T-cell (primary cell): ENCODE measurements around the gene BMP6. TPM values are rescaled to one million over a fixed set of nuclear protein-coding genes. Genes with fewer than 3 reads are reported as not detected.

Experiments
- ATAC-seq, 4 experiments: fragments of 200-7000 bp in 3 of 4; fragments of 150-1000 bp in 1 of 4; cut with Tn5 transposase; replicated peaks in 1 of 4; 1 replicate in 3 of 4; 2 replicates in 1 of 4; pipeline ENCODE4 v1.10.0; 2021; ENCODE audit warnings: moderate library complexity in 3 of 4, mild to moderate bottlenecking in 2 of 4, moderate number of reproducible peaks in 1 of 4
- CTCF ChIA-PET, 2 donors: fragments of 300-600 bp; sonication (Branson Sonifier 250); formaldehyde crosslinking; loops; one replicate each; lab custom pipeline; 2022; ENCODE audit warnings: antibody characterized with exemption in 2 of 2; lab: Charles Lee
- POLR2A ChIA-PET, 2 donors: fragments of 300-600 bp; sonication (Branson Sonifier 250); formaldehyde crosslinking; loops; one replicate each; lab custom pipeline; 2022; ENCODE audit warnings: antibody characterized with exemption in 2 of 2; lab: Charles Lee
- DNase-seq, 35 experiments: peaks; one replicate each; pipeline versions ENCODE4 v3.0.0 to v3.0.0-alpha.2; 2013 to 2023
- H3K27ac ChIP-seq: one replicate; pipeline ENCODE4 v1.5.1; 2013; ENCODE audit warnings: low read length
- H3K27me3 ChIP-seq, 2 experiments: replicated peaks in 1 of 2; 1 replicate in 1 of 2; 2 replicates in 1 of 2; pipeline versions ENCODE4 v1.6.1 to v1.7.0; 2013; ENCODE audit warnings: low read length in 1 of 2, mixed read lengths in 1 of 2; ENCODE audit not compliant: control insufficient read depth in 2 of 2, insufficient read depth in 2 of 2; ENCODE audit errors: extremely low read depth in 1 of 2
- H3K36me3 ChIP-seq, 2 donors: 1 replicate in 1 of 2; 2 replicates in 1 of 2; pipeline versions ENCODE4 v1.6.1 to v1.7.0; 2013; ENCODE audit warnings: low read length in 1 of 2; ENCODE audit not compliant: control insufficient read depth in 2 of 2, insufficient read depth in 1 of 2; ENCODE audit errors: extremely low read depth in 1 of 2
- H3K4me1 ChIP-seq, 2 experiments: 1 replicate in 1 of 2; 2 replicates in 1 of 2; pipeline versions ENCODE4 v1.6.1 to v1.7.0; 2013; ENCODE audit warnings: low read length in 2 of 2, mixed read lengths in 1 of 2; ENCODE audit not compliant: insufficient read depth in 2 of 2, control insufficient read depth in 1 of 2; ENCODE audit errors: extremely low read depth in 1 of 2
- H3K4me3 ChIP-seq, 2 donors: 1 replicate in 1 of 2; 2 replicates in 1 of 2; pipeline versions ENCODE4 v1.5.1 to v1.7.0; 2013; ENCODE audit warnings: mild to moderate bottlenecking in 2 of 2, low read length in 1 of 2, moderate library complexity in 1 of 2; ENCODE audit not compliant: control insufficient read depth in 1 of 2; ENCODE audit errors: extremely low read depth in 1 of 2
- H3K9me3 ChIP-seq: 2 replicates; pipeline ENCODE4 v1.7.0; 2013
- H3K27ac Mint-ChIP-seq, 2 donors: one replicate each; pipeline ENCODE4 v1.8.0; 2020 to 2021; ENCODE audit warnings: mild to moderate bottlenecking in 2 of 2, mixed read lengths in 2 of 2
- H3K27me3 Mint-ChIP-seq, 2 donors: one replicate each; pipeline ENCODE4 v1.8.0; 2021 to 2022; ENCODE audit warnings: mixed read lengths in 2 of 2
- H3K36me3 Mint-ChIP-seq: one replicate; pipeline ENCODE4 v1.8.0; 2021; ENCODE audit warnings: mixed read lengths
- H3K4me1 Mint-ChIP-seq, 3 donors: one replicate each; pipeline ENCODE4 v1.8.0; 2020 to 2022; ENCODE audit warnings: mixed read lengths in 3 of 3, mild to moderate bottlenecking in 1 of 3
- H3K4me3 Mint-ChIP-seq, 3 donors: one replicate each; pipeline ENCODE4 v1.8.0; 2020 to 2022; ENCODE audit warnings: mild to moderate bottlenecking in 3 of 3, mixed read lengths in 3 of 3, moderate library complexity in 3 of 3
- H3K9me3 Mint-ChIP-seq, 3 donors: one replicate each; pipeline ENCODE4 v1.8.0; 2020 to 2022; ENCODE audit warnings: mixed read lengths in 3 of 3
- WGBS: methylation state at CpG from one replicate; pipeline ENCODE4 v1.1.5; 2013; ENCODE audit warnings: missing lambda C conversion rate; ENCODE audit not compliant: insufficient coverage; 5-methylcytosine and 5-hydroxymethylcytosine counted together
- total RNA-seq, 35 experiments: library from RNA in 6 of 35; stranded (reverse) in 6 of 35; fragments of 120-200 nt in 1 of 35; gene quantifications; one replicate each; pipeline versions ENCODE4 v1.2.1 to v1.2.4 and lab custom pipeline; 2013 to 2026

Gene BMP6
- total RNA-seq, 5 donors from 2014 or later (not counting 1 experiment from before 2014, with no cell fraction given): 0.09 to 0.23 (median 0.13) TPM; not detected in 1

- Histone ChIP-seq H3K4me1 (no peaks in the 10 kb centered on the region), H3K27ac (no peak overlapping the region), H3K27me3 (peaks cover 0 to 18% of the 10 kb centered on the region in 2 experiments), H3K9me3 (no peaks in the 10 kb centered on the region), H3K4me3 (no peak overlapping the region), H3K36me3 (no peaks in the 10 kb centered on the region)
- Mint-ChIP-seq H3K27ac (no peak overlapping the region), H3K4me1 (peaks cover 0 to 3% (median 0%) of the 10 kb centered on the region in 3 donors), H3K9me3 (no peaks in the 10 kb centered on the region), H3K27me3 (peaks cover 13 to 15% of the 10 kb centered on the region in 2 donors), H3K4me3 (no peak overlapping the region), H3K36me3 (no peaks in the 10 kb centered on the region)
- POLR2A ChIA-PET: no interaction called here
- CTCF ChIA-PET: no interaction called here
- no peak for ATAC-seq
- DNase-seq: no peak
- WGBS: 77% methylated on average over 1 of the region's 8 CpGs
Observed at GRCh38 chr6:7696061-7696460, 29.8 kb upstream of the BMP6 start.

- WGBS: 50% methylated on average over 1 of the region's 4 CpGs
- Mint-ChIP-seq H3K9me3 (no peaks in the 10 kb centered on the region), H3K4me3 (no peak overlapping the region), H3K27ac (no peak overlapping the region), H3K4me1 (peaks cover 0 to 3% (median 0%) of the 10 kb centered on the region in 3 donors), H3K36me3 (no peaks in the 10 kb centered on the region), H3K27me3 (peaks cover 12 to 13% of the 10 kb centered on the region in 2 donors)
- Histone ChIP-seq H3K4me1 (no peaks in the 10 kb centered on the region), H3K36me3 (no peaks in the 10 kb centered on the region), H3K27ac (no peak overlapping the region), H3K27me3 (peaks cover 0 to 6% of the 10 kb centered on the region in 2 experiments), H3K9me3 (no peaks in the 10 kb centered on the region), H3K4me3 (no peak overlapping the region)
- ChIA-PET CTCF (interaction anchor here (0.6 to 0.9 kb wide), 2 partner anchors 13 to 814 kb away, joined by 3 read pairs; no protein-coding TSS in a partner anchor), POLR2A (interaction anchor here in 1 of 2 donors (1.1 kb wide), 1 partner anchor 55 kb away, joined by 4 read pairs; no protein-coding TSS in a partner anchor)
- ATAC-seq: no peak
- no peak for DNase-seq
Observed at GRCh38 chr6:7697432-7697819, 28.5 kb upstream of the BMP6 start.

GRCh38 chr6:7697820-7698623, 27.9 kb upstream of the BMP6 start:
- H3K9me3 ChIP-seq: no peaks in the 10 kb centered on the region
- no peak for ATAC-seq
- no peaks in the 10 kb centered on the region for H3K36me3 ChIP-seq
- H3K27me3 ChIP-seq: peaks cover 0 to 6% of the 10 kb centered on the region in 2 experiments
- 26% methylated on average over 3 of the region's 12 CpGs for WGBS
- peak in 1 of 35 experiments; percentile 26 for DNase-seq
- Mint-ChIP-seq H3K4me3 (no peak overlapping the region), H3K36me3 (no peaks in the 10 kb centered on the region), H3K27me3 (peaks cover 12 to 13% of the 10 kb centered on the region in 2 donors), H3K4me1 (peaks cover 0 to 3% (median 0%) of the 10 kb centered on the region in 3 donors), H3K9me3 (no peaks in the 10 kb centered on the region), H3K27ac (peak overlapping the region in 1 of 2 donors; percentile 36)
- no peaks in the 10 kb centered on the region for H3K4me1 ChIP-seq
- ChIA-PET POLR2A (interaction anchor here in 1 of 2 donors (1.1 kb wide), 1 partner anchor 55 kb away, joined by 4 read pairs; no protein-coding TSS in a partner anchor), CTCF (interaction anchor here (0.7 to 0.9 kb wide), 2 partner anchors 145 to 815 kb away, joined by 3 to 4 read pairs; no protein-coding TSS in a partner anchor)
- no peak overlapping the region for H3K27ac ChIP-seq
- no peak overlapping the region for H3K4me3 ChIP-seq

- H3K27ac ChIP-seq: no peak overlapping the region
- peaks cover 12 to 13% of the 10 kb centered on the region in 2 donors for H3K27me3 Mint-ChIP-seq
- H3K4me1 ChIP-seq: no peaks in the 10 kb centered on the region
- DNase-seq (no peak), ATAC-seq (no peak)
- WGBS: no CpG with 5 or more reads among the region's 5 CpGs
- peaks cover 0 to 6% of the 10 kb centered on the region in 2 experiments for H3K27me3 ChIP-seq
- no peak overlapping the region for H3K27ac Mint-ChIP-seq
- no peak overlapping the region for H3K4me3 Mint-ChIP-seq
- ChIA-PET CTCF (no interaction called here), POLR2A (no interaction called here)
- H3K4me3 ChIP-seq: no peak overlapping the region
- H3K9me3 ChIP-seq: no peaks in the 10 kb centered on the region
- H3K4me1 Mint-ChIP-seq: peaks cover 0 to 3% (median 0%) of the 10 kb centered on the region in 3 donors
- H3K9me3 Mint-ChIP-seq: no peaks in the 10 kb centered on the region
- H3K36me3 Mint-ChIP-seq: no peaks in the 10 kb centered on the region
- no peaks in the 10 kb centered on the region for H3K36me3 ChIP-seq
Observed at GRCh38 chr6:7701212-7701834, 24.6 kb upstream of the BMP6 start.

GRCh38 chr6:7703148-7703680, 22.7 kb upstream of the BMP6 start:
- ChIA-PET POLR2A (no interaction called here), CTCF (no interaction called here)
- Histone ChIP-seq H3K36me3 (no peaks in the 10 kb centered on the region), H3K4me1 (no peaks in the 10 kb centered on the region), H3K4me3 (no peak overlapping the region), H3K9me3 (no peaks in the 10 kb centered on the region), H3K27me3 (peaks cover 0 to 14% of the 10 kb centered on the region in 2 experiments), H3K27ac (no peak overlapping the region)
- H3K27ac Mint-ChIP-seq: no peak overlapping the region
- H3K36me3 Mint-ChIP-seq: no peaks in the 10 kb centered on the region
- H3K27me3 Mint-ChIP-seq: peaks cover 7 to 8% of the 10 kb centered on the region in 2 donors
- WGBS: 40% methylated on average over 1 of the region's 3 CpGs
- no peak overlapping the region for H3K4me3 Mint-ChIP-seq
- no peaks in the 10 kb centered on the region for H3K4me1 Mint-ChIP-seq
- DNase-seq (no peak), ATAC-seq (no peak)
- H3K9me3 Mint-ChIP-seq: no peaks in the 10 kb centered on the region

- Mint-ChIP-seq H3K27ac (no peak overlapping the region), H3K27me3 (peaks cover 0 to 3% of the 10 kb centered on the region in 2 donors), H3K36me3 (no peaks in the 10 kb centered on the region), H3K4me1 (no peaks in the 10 kb centered on the region), H3K9me3 (no peaks in the 10 kb centered on the region), H3K4me3 (no peak overlapping the region)
- no peak for ATAC-seq
- no peaks in the 10 kb centered on the region for H3K4me1 ChIP-seq
- H3K27me3 ChIP-seq: peaks cover 0 to 12% of the 10 kb centered on the region in 2 experiments
- no peak for DNase-seq
- H3K9me3 ChIP-seq: no peaks in the 10 kb centered on the region
- WGBS: 73% methylated on average over 2 of the region's 4 CpGs
- H3K4me3 ChIP-seq: no peak overlapping the region
- ChIA-PET CTCF (no interaction called here), POLR2A (no interaction called here)
- no peak overlapping the region for H3K27ac ChIP-seq
- H3K36me3 ChIP-seq: no peaks in the 10 kb centered on the region
Observed at GRCh38 chr6:7705483-7705882, 20.4 kb upstream of the BMP6 start.
